GM12878 (cell line): ENCODE data around the gene CCDC24. TPM values are rescaled to one million over a fixed set of nuclear protein-coding genes. Genes with fewer than 3 reads are reported as not detected.

Experiments
- E4F1 ChIP-seq: fragments of 450-650 bp; IDR thresholded peaks from 2 replicates; pipeline ENCODE4 v1.6.1; 2018; ENCODE audit warnings: borderline replicate concordance, mild to moderate bottlenecking; ENCODE audit not compliant: partially characterized antibody
- REST ChIP-seq: IDR thresholded peaks from 2 replicates; pipeline ENCODE4 v1.6.1; 2012; ENCODE audit warnings: mild to moderate bottlenecking, low read depth, low read length
- polyA plus RNA-seq, 11 experiments: library from polyadenylated mRNA; depleted of rRNA in 4 of 11; unstranded in 6 of 11; stranded (reverse) in 5 of 11; fragments of >200 nt; fragmentation: Nextera tagmentation in 4 of 11; fragmentation: Illumina TruSeq in 1 of 11; extraction: Ambion mirVana in 4 of 11; extraction: Trizol in 1 of 11; gene quantifications; 1 replicate in 1 of 11; 2 replicates in 10 of 11; pipeline versions ENCODE4 v1.2.1 to v1.2.3, GENCODE V29; 2011 to 2016; ENCODE audit warnings: inconsistent platforms in 2 of 11, missing spikeins in 2 of 11, low read depth in 1 of 11
- total RNA-seq, 4 experiments: library from RNA; depleted of rRNA in 3 of 4; stranded (reverse); fragments of >200 nt in 3 of 4; fragmentation: Illumina TruSeq in 1 of 4; extraction: Trizol in 1 of 4; gene quantifications; 2 replicates each; pipeline versions ENCODE4 v1.2.1 to v1.2.3, GENCODE V29; 2013 to 2021

CCDC24 gene
- total and polyA plus RNA-seq, 10 of the 15 experiments (the other 5 are each of a cell fraction or from before 2014, with no cell fraction given): 0.18 to 3.1 (median 1.6) TPM; not detected in 1

- TF ChIP-seq REST (no peak), E4F1 (no peak)
Observed at GRCh38 chr1:43974443-43975248, 16.8 kb upstream of the CCDC24 start, which contains the start of gene ATP6V0B (continued).
